ENCODE measurements around the gene VKORC1L1.
"Not testable (repeated sequence)": the region's sequence is repeated elsewhere in the genome, so short reads cannot be mapped to it uniquely, and the experiment has no call there.

VKORC1L1 gene

GRCh38 chr7:65884983-65885382, 12.1 kb downstream of the VKORC1L1 start:
- not testable (repeated sequence) for DNase-seq (ENCODE audit: low read depth in 2 of 2)

DNA sequence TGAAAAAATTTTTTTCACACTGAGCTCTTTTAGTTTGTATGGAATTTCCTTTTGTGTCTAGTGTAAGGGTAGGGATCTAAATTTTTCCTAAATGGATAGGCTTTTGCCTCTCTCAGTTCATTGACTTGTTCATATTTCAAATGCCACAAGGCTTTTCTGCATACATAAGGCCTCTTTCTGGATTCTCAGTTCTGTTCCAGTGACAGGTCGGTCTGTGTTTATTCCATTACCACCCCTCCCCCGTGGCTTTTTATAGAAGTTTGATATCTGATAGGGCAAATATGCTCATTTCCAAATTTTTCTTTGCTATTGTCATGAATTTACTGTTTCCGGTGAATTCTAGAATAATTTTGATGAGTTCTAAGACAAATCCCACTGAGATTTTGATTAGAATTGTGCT, 12.7 kb downstream of the VKORC1L1 start:
- not testable (repeated sequence) for DNase-seq (ENCODE audit: low read depth in 2 of 2)

GRCh38 chr7:65888434-65889156, 15.7 kb downstream of the VKORC1L1 start:
- DNase-seq (ENCODE audit: low read depth in 2 of 2), result not testable (repeated sequence)

DNA sequence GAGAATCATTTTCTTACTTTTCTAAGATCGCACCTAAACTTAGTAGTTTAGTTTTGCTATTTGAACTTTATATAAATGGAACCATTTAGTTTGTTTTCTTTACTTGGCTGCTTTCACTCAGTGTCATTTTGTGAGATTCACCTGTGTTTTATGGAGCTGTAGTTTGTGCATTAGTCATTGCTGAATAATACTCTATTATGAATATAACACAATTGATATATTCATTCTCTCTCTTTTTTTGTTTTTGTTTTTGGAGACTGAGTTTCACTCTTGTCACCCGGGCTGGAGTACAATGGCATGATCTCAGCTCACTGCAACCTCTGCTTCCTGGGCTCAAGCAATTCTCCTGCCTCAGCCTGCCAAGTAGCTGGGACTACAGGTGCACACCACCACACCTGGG, 16.8 kb downstream of the VKORC1L1 start:
- DNase-seq (ENCODE audit: low read depth in 2 of 2), result not testable (repeated sequence)

GRCh38 chr7:65892161-65892560, 19.3 kb downstream of the VKORC1L1 start:
- no peak for DNase-seq (ENCODE audit: low read depth in 2 of 2)

DNA sequence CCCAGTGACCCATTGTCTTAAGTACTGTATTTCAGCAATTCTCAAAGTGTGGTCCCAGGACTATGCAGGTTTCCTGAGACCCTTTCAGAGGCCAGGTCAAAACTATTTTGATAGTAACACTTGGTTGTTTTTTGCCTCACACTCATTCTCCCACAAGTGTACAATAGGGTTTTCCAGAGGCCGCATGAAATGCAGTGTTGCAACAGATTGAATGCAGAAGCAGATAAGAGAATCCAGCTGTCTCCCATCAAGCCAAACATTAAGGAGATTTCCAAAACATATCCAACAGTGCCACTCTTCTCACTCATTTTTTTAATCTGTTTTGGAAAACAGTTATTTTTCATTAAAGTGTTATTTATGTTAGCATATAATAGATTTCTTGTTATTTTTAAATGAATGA, 20.0 kb downstream of the VKORC1L1 start:
- no peak for DNase-seq (ENCODE audit: low read depth in 2 of 2)

DNA sequence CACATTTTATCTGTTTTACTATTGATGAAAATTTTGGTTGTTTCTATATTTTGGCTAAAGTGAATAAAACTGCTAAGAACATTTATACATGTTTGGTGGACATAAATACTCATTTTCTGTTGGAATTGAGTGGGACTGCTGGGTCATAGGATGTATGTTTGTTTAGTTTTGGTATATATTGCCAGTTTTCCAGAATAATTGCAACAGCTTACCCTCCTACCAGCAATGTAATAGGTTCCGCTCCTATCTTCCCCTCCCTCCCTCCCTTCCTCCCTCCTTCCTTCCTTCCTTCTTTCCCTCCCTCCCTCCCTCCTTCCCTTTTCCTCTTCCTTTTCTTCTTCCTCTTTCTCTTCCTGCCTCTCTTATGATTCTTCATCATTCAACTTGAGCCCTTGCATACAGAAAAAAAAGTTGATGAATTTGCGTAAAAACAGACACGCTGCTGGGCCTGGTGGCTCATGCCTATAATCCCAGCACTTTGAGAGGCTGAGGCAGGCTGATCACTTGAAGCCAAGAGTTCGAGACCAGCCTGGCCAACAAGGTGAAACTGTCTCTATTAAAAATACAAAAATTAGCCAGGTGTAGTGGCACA, 23.5 kb downstream of the VKORC1L1 start:
- DNase-seq (ENCODE audit: low read depth in 2 of 2), result no peak

GRCh38 chr7:65897289-65897688, 24.4 kb downstream of the VKORC1L1 start:
- not testable (repeated sequence) for DNase-seq (ENCODE audit: low read depth in 2 of 2)

- not testable (repeated sequence) for DNase-seq (ENCODE audit: low read depth in 2 of 2)
These were observed 26.0 kb downstream of the VKORC1L1 start for GRCh38 chr7:65898677-65899447.

- no peak for DNase-seq (ENCODE audit: low read depth in 2 of 2)
These were observed 29.4 kb downstream of the VKORC1L1 start for GRCh38 chr7:65902306-65902705.

GRCh38 chr7:65907501-65908198, 34.8 kb downstream of the VKORC1L1 start:
- DNase-seq (ENCODE audit: low read depth in 2 of 2), result no peak

GRCh38 chr7:65910237-65910636, 37.4 kb downstream of the VKORC1L1 start:
- DNase-seq (ENCODE audit: low read depth in 2 of 2), result no peak

GRCh38 chr7:65912237-65912636, 39.4 kb downstream of the VKORC1L1 start:
- DNase-seq (ENCODE audit: low read depth in 2 of 2), result no peak

DNA sequence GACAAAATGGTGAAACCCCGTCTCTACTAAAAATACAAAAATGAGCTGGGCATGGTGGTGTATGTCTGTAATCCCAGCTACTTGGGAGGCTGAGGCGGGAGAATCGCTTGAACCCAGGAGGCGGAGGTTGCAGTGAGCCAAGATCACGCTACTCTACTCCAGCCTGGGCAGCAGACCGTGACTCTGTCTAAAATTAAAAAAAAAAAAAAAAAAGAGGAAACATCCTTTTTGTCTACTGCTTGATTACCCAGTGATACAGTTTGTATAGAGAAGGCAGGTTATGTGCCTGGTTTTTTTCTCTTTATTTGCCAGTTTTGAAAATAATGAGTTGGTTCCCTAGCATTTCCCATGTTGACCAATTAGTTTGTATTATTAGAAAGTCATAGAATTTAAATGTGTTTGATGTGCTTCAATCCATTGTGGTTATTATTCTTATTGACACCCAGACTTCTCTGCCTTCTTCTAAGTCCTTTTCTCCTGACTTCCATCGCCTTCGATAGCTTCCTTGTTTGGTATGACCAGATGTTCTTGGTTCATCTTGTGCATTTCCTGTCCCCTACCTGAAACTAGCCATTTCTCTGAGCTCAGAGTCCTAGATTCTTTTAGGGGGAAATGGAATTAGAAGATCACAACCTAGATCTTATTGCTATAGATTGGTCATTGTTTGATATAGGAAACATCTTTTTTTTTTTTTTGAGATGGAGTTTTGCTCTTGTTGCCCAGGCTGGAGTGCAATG, 43.2 kb downstream of the VKORC1L1 start:
- DNase-seq (ENCODE audit: low read depth in 2 of 2), result no peak

DNA sequence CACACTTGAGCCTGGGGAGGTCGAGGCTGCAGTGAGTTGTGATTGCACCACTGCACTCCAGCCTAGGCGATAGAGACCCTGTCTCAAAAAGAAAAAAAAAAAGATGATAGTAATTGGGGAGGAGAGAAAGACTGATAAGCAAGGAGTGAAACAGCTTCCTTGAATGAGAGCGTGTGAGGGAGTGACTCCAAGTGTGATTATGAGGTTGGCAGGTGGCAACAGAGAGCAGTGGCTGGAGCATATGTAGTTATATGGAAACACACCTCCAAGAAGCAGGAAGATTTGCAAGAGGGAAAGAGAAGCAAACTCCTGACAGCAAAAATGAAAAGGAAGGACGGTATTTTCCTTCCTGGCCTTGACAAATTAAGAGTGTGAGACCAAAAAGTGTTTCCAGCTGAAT, 50.4 kb downstream of the VKORC1L1 start:
- DNase-seq (ENCODE audit: low read depth in 2 of 2), result no peak

DNA sequence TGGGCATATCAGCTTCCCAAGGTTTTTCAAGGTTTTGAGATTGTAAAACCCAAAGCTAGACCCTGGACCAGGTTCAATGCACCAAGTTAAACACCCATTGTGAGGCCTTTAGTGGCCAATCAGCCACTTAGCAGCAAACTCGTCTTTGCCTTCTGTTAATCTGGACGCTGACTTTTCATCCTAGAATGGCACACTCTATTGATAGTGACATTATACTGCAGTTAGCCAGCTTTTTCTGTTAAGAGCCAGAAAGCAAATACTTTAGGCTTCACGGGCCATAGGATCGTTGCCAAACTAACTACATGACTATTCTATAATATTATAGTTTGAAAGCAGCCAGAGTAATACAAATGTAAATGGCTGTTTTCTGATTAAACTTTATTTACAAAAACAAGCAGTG, 51.3 kb downstream of the VKORC1L1 start:
- no peak for DNase-seq (ENCODE audit: low read depth in 2 of 2)

DNA sequence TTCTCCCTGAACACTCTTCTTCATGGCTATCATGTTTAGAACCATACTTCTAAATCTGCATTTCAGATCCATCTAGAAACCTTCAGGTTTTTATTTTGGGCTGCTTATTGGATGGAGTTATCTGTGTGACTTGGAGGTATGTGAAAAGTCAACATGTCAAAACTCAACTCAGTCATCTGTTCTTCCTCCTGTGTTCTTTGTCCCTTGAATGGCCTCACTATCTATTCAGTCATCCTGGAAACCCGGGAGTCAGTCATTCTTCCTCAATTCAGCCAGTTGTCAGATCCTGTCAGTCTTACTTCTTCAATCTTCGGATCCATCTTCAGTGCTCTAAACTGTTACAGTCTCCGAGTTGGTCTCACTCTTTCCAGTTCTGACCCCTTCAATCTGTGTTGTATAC, 52.2 kb downstream of the VKORC1L1 start:
- DNase-seq (ENCODE audit: low read depth in 2 of 2), result no peak

DNA sequence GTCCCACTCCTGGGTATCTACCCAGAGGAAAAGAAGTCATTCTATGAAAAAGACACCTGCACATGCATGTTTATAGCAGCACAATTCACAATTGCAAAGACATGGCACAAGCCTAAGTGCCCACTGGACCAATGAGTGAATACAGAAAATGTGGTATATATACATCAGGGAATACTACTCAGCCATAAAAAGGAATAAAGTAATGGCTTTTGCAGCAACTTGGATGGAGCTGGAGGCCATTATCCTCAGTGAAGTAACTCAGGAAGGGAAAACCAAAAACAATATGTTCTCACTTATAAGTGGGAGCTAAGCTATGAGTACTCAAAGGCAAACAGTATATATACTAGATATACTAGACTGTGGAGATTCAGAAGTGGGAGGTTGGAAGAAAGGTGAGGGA, 53.7 kb downstream of the VKORC1L1 start:
- no peak for DNase-seq (ENCODE audit: low read depth in 2 of 2)

DNA sequence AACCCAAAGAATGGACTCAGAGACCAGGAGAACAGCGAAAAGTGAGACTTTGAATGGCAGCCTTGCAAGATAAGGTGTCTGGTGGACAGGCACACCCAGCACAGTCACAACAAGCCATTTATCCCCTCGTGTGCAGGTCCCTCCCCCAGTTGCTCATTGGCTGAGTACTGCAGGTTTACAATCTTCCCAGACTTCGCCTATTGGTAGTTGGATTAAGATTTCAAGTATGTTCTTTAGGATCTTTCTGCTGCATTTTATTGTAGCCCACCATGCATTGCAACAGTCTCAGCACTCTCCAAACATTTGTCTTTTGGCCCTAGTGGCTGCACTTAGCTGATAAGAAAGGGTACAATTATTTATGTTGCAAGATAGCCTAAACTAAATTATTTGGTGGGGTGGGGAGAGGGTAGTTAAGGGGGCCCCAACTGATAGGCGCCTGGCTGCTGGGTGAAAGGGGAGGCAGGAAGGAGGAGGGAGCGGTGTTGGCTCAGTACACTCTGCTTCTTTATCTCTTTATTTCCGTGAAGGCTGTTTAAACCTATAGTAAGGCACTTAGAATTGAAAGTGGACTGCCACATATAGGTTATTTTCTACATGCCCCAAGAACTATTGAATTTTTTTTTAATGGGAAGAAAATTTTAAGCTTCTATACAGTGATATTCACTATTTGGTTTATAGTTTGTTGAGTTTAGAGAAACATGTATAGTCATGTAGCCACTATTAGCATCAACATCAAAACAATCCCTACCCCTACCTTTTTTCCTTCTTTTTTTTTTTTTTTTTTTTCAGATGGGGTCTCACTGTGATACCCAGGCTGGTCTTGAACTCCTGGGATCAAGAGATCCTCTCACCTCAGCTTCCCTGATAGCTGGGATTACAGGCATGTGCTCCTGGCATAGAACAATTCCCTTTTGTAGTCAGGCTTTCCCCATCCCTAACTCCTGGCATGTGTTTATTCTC, 54.9 kb downstream of the VKORC1L1 start:
- DNase-seq (ENCODE audit: low read depth in 2 of 2), result no peak

- no peak for DNase-seq (ENCODE audit: low read depth in 2 of 2)
These were observed 58.8 kb downstream of the VKORC1L1 start for GRCh38 chr7:65931685-65932084.

Data from fibroblast of skin of left quadriceps (primary cell).